PC-3 (cell line): ENCODE results near the gene NBPF3.

Source experiments
- CTCF ChIP-seq: fragments of 300-600 bp; sonication (generic); conservative IDR thresholded peaks from 2 replicates; pipeline ENCODE4 v1.5.1; 2017; ENCODE audit warnings: antibody characterized with exemption, low read depth, mild to moderate bottlenecking, low read length
- EZH2 ChIP-seq: fragments of 300-600 bp; sonication (generic); IDR thresholded peaks from one replicate; pipeline ENCODE4 v1.6.1; 2017; ENCODE audit warnings: antibody characterized with exemption, mild to moderate bottlenecking, low read length; ENCODE audit not compliant: unreplicated experiment
- EZH2phosphoT487 ChIP-seq: fragments of 300-600 bp; sonication (generic); IDR thresholded peaks from 2 replicates; pipeline ENCODE4 v1.6.1; 2018; ENCODE audit warnings: mild to moderate bottlenecking, antibody characterized with exemption, low read length, borderline replicate concordance

- TF ChIP-seq EZH2phosphoT487, result no peak
- TF ChIP-seq CTCF, result peak; percentile 47
- no peak for TF ChIP-seq EZH2
These were observed 28.7 kb downstream of the NBPF3 start for GRCh38 chr1:21468599-21468998.
